Measurements from ENCODE around the gene TMEFF2.
"Not testable (repeated sequence)": the region's sequence is repeated elsewhere in the genome, so short reads cannot be mapped to it uniquely, and the experiment has no call there.

TMEFF2 gene

GRCh38 chr2:192082121-192082520 is 112.6 kb downstream of the TMEFF2 start:
- Mint-ChIP-seq H3K4me3 (no peak overlapping the region), H3K9me3 (no peaks in the 10 kb centered on the region), H3K4me1 (no peaks in the 10 kb centered on the region), H3K27me3 (ENCODE audit: low read depth) (no peaks in the 10 kb centered on the region), H3K36me3 (ENCODE audit: low read depth) (no peaks in the 10 kb centered on the region), H3K27ac (no peak overlapping the region)
- TF ChIP-seq, protein P1, sequence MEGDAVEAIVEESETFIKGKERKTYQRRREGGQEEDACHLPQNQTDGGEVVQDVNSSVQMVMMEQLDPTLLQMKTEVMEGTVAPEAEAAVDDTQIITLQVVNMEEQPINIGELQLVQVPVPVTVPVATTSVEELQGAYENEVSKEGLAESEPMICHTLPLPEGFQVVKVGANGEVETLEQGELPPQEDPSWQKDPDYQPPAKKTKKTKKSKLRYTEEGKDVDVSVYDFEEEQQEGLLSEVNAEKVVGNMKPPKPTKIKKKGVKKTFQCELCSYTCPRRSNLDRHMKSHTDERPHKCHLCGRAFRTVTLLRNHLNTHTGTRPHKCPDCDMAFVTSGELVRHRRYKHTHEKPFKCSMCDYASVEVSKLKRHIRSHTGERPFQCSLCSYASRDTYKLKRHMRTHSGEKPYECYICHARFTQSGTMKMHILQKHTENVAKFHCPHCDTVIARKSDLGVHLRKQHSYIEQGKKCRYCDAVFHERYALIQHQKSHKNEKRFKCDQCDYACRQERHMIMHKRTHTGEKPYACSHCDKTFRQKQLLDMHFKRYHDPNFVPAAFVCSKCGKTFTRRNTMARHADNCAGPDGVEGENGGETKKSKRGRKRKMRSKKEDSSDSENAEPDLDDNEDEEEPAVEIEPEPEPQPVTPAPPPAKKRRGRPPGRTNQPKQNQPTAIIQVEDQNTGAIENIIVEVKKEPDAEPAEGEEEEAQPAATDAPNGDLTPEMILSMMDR (IDR thresholded peaks at IDR 0.05; ENCODE audit: unreplicated experiment in 3 of 3) = no peak

DNA sequence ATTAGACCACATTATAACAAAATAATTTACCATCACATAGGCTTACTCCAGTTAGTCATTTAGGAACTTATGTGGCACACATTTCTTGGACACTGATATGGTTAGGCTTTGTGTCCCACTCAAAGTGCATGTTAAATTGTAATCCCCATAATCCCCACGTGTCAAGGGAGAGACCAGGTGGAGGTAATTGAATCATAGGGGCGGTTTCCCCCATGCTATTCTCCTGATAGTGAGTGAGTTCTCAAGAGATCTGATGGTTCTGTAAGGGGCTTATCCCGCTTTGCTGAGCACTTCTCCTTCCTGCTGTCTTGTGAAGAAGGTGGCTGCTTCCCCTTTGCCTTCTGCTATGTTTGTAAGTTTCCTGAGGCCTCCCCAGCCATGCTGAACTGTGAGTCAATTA is 114.6 kb downstream of the TMEFF2 start:
- not testable (repeated sequence) for H3K4me1 Mint-ChIP-seq; H3K27ac Mint-ChIP-seq; H3K4me3 Mint-ChIP-seq; H3K9me3 Mint-ChIP-seq; H3K27me3 Mint-ChIP-seq (ENCODE audit: low read depth); H3K36me3 Mint-ChIP-seq (ENCODE audit: low read depth)

DNA sequence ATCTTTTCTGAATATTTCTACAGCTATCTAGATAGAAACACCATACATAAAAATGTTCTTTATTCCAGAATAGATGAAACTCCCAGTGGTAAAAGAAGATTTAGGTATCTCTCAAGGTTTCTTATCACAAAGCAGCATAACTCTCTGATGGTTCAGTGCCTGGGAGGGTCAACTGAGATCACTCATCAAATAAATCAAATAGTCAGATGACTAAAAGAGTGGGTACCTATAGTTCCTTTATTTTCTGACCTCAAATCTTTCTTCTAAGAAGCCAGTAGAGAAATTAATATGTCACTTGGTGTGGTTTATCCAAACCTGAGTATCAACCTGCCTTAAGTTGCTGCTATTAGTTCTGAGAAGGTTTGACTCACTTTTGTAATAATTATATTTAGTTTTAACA is 120.9 kb downstream of the TMEFF2 start:
- Mint-ChIP-seq H3K4me1 (peaks cover 8% of the 10 kb centered on the region), H3K4me3 (no peak overlapping the region), H3K27ac (no peak overlapping the region), H3K9me3 (no peaks in the 10 kb centered on the region), H3K27me3 (ENCODE audit: low read depth) (no peaks in the 10 kb centered on the region), H3K36me3 (ENCODE audit: low read depth) (no peaks in the 10 kb centered on the region)
- TF ChIP-seq, protein P1 (IDR thresholded peaks at IDR 0.05; ENCODE audit: unreplicated experiment in 3 of 3) = no peak

DNA sequence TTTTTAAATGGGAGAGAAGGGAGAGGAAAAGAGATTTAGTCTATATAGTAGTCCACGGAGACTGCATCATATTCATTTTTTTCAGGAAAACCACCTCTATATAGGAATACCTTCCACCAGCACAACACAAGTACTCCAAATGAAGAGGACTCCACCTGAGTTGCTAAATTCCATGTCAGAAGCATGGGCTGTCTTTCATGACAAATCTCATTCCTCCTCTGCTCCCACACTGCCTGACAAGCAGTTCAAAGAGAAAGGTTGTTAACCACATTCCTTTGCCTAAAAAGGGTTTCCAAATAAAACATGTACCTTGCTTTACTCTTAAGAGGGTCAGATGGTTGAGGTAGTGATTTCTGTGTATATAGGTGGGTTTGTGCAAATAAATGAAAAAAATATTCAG is 122.0 kb downstream of the TMEFF2 start:
- Mint-ChIP-seq H3K4me1 (peaks cover 8% of the 10 kb centered on the region), H3K9me3 (no peaks in the 10 kb centered on the region), H3K36me3 (ENCODE audit: low read depth) (no peaks in the 10 kb centered on the region), H3K27ac (no peak overlapping the region), H3K27me3 (ENCODE audit: low read depth) (no peaks in the 10 kb centered on the region), H3K4me3 (no peak overlapping the region)
- TF ChIP-seq, protein P1 (IDR thresholded peaks at IDR 0.05; ENCODE audit: unreplicated experiment in 3 of 3) = no peak

DNA sequence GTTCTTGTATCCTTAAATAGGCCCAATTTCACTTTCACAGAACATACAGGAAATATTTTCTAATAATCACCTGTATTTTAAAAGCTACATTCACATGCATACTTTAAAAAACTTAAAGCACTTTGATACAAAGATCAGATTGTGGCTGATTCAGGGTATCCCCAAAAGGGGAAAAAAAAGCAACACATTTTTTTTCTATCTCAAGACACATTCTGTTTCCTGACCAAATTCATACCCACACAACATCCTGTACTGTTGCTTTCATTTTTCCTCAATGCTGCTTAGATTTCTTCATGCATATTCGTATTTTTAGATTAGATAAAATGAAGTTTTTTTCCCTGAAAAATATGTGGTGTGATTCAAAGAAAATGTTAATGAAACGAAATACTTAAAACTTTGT is 122.5 kb downstream of the TMEFF2 start:
- Mint-ChIP-seq H3K27me3 (ENCODE audit: low read depth) (no peaks in the 10 kb centered on the region), H3K9me3 (no peaks in the 10 kb centered on the region), H3K4me3 (no peak overlapping the region), H3K27ac (no peak overlapping the region), H3K4me1 (peaks cover 8% of the 10 kb centered on the region), H3K36me3 (ENCODE audit: low read depth) (no peaks in the 10 kb centered on the region)
- TF ChIP-seq, protein P1 (IDR thresholded peaks at IDR 0.05; ENCODE audit: unreplicated experiment in 3 of 3) = no peak

DNA sequence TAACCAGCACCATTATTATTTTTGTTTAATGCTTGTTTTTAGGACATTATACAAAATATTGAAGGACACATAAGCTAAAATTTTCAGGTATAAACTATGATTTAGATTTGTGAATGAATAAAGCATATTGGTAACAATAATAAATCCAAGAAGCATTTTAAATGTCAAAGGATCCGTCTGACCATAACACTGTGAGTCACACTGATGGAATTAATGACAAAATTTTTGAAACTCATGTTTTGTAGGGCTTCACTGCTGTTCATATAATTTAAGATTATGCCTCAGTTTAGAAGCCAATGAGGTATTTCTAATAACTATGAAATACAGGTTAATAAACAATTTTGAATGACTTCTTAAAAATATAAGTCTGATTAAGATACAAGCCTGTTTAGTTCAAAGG is 124.6 kb downstream of the TMEFF2 start:
- H3K4me1 Mint-ChIP-seq = peaks cover 8% of the 10 kb centered on the region

More for the DNA sequence above, 124.6 kb downstream of the TMEFF2 start:
- Mint-ChIP-seq H3K4me3 (no peak overlapping the region), H3K27ac (no peak overlapping the region), H3K27me3 (ENCODE audit: low read depth) (no peaks in the 10 kb centered on the region), H3K36me3 (ENCODE audit: low read depth) (no peaks in the 10 kb centered on the region), H3K9me3 (no peaks in the 10 kb centered on the region)
- TF ChIP-seq, protein P1 (IDR thresholded peaks at IDR 0.05; ENCODE audit: unreplicated experiment in 3 of 3) = no peak
